HG03103 (cell line): Measurements from ENCODE around the gene FABP1.

ENCODE experiments used
- ATAC-seq: cut with Tn5 transposase; IDR thresholded peaks from one replicate; pipeline ENCODE4 v1.9.1; 2021; ENCODE audit warnings: low read depth; ENCODE audit not compliant: unreplicated experiment

FABP1 gene

DNA sequence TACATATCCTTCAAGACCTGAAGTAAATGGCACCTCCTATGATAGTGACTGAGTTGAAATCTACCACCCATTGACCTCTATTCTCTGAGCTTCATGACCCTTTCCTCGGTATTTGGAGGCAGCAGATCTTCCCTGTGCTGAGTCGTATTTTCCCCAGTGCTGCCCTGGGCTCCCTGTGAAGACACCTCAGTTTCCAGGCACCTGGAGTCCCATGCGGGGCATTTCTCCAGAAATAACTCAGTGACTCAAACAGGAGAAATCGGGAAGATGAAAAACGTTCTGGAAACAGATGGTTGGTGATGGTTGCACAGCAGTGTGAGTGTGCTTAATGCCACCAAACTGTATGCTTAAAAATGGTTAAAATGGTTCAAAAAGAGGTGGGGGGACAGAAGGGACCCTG, 42.3 kb downstream of the FABP1 start:
- no peak for ATAC-seq

DNA sequence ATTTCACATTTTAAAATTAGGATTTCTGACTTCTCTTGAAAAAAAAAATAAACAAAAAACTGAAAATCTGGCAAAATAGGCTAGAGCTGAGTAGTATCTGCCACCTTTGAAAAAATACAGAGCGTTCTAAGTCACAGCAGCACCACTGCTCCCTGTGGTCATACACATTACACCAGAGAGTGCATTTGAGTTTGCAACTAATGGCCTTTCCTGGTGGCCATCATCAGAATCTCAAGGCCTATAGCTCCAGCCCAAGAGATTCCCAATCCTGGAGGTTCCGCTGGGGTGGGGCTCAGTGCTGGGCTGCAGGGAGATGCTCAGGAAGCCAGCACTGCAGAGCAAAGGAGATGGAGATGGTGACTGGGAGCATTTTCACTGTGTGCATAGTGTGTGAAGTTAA, 42.8 kb downstream of the FABP1 start:
- ATAC-seq, result no peak

DNA sequence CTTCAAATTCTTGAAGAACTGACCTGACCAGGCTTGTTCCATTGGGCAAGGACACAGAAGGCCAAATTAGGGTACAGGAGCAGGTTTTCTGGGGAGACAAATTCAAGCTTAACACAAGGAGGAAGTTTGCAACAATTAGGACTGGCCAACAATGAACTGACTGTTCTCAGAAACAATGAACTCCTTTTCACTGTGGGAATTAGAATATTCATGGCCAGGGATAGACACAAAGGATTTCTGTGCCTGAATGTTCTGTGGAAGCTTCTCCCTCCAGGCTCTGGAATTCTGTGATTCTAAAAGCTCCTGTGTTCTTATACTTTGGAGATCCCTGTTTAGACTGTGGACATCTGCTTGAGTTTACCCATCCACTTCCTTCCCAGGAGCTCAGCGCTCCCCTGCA, 45.1 kb downstream of the FABP1 start:
- no peak for ATAC-seq

DNA sequence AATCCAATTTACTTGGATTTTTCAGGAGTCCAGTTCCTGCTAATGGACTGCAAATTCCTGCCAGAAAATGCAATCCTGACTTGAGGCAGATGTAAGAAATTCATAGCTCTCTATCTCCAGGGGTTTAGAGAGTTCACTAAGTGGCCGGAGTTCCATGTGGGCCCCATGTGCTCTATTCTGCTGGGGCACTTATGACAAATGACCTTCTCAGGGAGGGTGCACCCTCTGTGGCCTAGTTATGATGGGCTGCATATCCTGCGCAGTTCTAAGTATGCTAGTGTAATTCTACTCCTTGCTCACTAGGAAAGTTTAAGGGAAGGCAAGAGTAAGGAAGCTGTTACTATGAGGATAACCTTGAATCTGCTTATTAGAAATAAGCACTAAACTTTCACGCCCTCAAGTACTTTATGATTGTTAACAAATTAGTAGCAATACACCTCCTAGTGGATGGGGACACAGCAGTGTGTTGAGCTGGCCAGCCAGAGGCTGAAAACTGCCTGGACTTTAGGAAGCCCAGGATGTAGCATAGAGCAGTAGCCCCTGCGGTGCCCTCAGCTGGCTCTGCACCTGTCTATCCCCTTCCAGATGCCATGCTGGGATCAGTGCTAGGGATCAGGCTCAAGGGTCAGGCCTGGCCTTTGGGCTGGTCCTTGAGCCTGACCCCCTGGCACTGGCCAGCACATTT, 45.8 kb downstream of the FABP1 start:
- no peak for ATAC-seq

DNA sequence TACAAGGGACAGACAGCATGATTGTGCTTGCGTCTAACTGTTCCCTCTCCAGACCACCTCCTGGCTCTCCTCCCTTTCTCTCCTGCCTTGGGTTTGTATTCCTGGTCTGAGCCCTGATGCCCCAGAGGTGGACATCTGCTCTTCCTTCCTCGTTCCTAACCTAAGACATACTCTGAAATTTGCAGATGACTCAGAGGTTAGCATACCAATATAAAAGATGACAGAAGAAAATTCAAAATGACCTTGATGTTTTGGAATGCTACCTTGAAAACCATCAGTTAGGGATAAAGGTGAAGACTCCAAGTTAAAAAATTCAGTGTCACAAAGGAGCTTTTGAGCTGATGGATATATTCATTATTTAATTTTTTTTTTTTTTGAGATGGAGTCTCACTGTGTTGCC, 47.3 kb downstream of the FABP1 start:
- no peak for ATAC-seq

DNA sequence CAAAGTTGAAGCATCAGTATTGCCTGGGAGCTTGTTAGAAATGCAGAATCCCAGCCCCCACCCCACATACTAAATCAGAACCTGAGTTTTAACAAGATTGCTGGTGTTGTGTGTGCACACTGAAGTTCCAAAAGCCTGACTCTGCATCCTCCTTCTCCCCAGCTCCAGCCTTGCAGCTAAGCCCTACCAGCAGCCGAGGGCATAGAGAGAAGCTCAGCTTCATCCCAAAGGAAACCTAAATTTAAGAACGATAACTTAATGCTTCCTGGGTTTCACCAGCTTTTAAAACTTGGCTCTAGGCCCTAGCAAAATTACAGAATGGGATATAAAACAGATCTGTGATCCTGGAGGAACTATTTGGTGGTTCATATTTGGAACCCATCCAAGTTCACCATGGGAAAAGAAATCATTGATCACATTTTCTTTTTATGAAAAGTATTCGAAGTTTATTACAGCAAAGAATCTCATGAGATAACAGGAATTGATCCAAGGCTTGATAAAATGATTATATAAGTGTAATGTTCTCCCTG, 49.2 kb downstream of the FABP1 start:
- ATAC-seq, result no peak

DNA sequence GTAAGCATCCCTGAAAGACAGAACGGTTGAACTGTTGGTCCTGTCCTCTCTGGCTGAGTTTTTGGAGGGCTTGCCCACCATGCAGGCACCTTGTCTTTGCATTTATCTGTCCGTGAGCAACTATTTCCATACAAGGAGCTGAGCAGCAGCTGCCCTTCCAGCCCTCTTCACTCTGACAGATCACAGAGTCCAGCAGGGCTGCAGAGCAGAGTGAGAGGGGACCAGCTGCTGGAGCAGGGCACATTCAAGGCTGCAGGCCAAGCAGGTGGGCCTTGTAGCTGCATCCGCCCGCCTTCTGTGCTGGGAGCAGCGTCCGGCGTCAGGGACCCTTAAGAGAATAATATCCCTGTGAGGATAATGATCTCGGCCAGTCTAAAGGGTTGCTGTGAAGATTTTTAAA, 50.8 kb downstream of the FABP1 start:
- ATAC-seq, result no peak

DNA sequence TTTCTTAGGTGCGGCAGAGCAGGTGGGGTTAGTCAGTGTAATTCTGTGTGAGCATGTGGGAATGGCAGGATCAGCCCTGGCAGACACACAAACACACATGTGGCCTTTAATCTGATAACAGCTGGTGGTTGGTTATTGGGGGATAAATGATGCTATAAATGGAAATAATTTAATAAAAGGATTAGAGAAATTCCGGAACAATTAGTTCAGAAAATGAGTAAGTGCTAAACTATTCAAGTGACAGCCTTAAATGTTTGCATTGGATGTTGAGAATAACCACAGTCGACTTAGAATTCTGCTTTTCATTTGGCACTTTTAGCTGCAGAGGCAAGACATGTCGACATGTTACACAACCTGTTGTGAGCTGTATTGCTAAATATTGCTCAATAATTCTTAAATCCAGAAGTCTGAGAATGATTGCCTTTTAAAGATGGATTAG, 53.0 kb downstream of the FABP1 start:
- no peak for ATAC-seq

DNA sequence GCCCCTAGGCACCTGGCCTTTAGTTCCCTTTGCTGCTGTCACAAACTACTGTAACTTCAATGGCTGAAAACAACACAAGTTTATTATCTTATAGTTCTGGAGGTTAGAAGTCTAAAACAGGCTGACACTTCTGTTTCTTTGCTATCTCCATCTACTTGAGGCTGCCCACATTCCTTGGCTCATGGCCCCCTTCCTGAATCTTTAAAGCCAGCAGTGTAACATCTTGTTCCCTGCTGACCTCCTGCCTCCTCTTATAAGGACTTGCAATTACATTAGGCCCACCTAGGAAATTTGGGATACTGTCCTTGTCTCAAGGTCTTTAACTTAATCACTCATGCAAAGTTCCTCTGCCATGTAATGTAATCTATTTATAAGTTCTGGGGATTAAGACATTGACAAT, 53.7 kb downstream of the FABP1 start:
- ATAC-seq, result no peak
